HepG2 (cell line): ENCODE results near the gene ARHGEF16. TPM values are rescaled to one million over a fixed set of nuclear protein-coding genes. Genes with fewer than 3 reads are reported as not detected.

Experiments
- PAWR ChIP-seq: sonication (generic); formaldehyde crosslinking; IDR thresholded peaks from 2 replicates; pipeline ENCODE4 v1.4.0; 2020; ENCODE audit warnings: missing genetic modification reagents, mild to moderate bottlenecking, borderline replicate concordance
- PTBP1 ChIP-seq: fragments of 200-400 bp; formaldehyde crosslinking; IDR thresholded peaks from 2 replicates; pipeline ENCODE4 v1.6.1; 2018; ENCODE audit warnings: low read length, low read depth; ENCODE audit not compliant: poor library complexity, severe bottlenecking
- SP1 ChIP-seq, 2 experiments: fragments of 450-650 bp in 1 of 2; sonication (generic) in 1 of 2; formaldehyde crosslinking in 1 of 2; IDR thresholded peaks; 2 replicates each; pipeline versions ENCODE4 v1.4.0 to v1.6.1; 2016 to 2020; ENCODE audit warnings: missing genetic modification reagents in 1 of 2
- ZBTB7A ChIP-seq: sonication (generic); formaldehyde crosslinking; IDR thresholded peaks from 2 replicates; pipeline ENCODE4 v1.8.0; 2022; ENCODE audit warnings: mild to moderate bottlenecking, missing genetic modification reagents
- ZNF672 ChIP-seq: sonication (generic); formaldehyde crosslinking; IDR thresholded peaks from 2 replicates; pipeline ENCODE4 v1.8.1; 2022; ENCODE audit warnings: missing genetic modification reagents
- ZNF879 ChIP-seq: sonication (generic); formaldehyde crosslinking; IDR thresholded peaks from 2 replicates; pipeline ENCODE4 v1.8.1; 2023; ENCODE audit warnings: missing genetic modification reagents
- polyA plus RNA-seq, 8 experiments: library from polyadenylated mRNA; depleted of rRNA in 3 of 8; stranded (reverse) in 7 of 8; unstranded in 1 of 8; fragments of >200 nt; fragmentation: Illumina TruSeq in 4 of 8; extraction: Trizol in 4 of 8; gene quantifications; 2 replicates each; pipeline versions ENCODE4 v1.2.1 to v1.2.3, GENCODE V29; 2011 to 2016; ENCODE audit warnings: low read depth in 4 of 8, missing spikeins in 1 of 8, mixed read lengths in 1 of 8; ENCODE audit not compliant: insufficient read depth in 1 of 8
- total RNA-seq, 5 experiments: library from RNA; depleted of rRNA; stranded (reverse); fragments of >200 nt; fragmentation: Illumina TruSeq; extraction: Trizol; gene quantifications; 2 replicates each; pipeline ENCODE4 v1.2.3, GENCODE V29; 2016; ENCODE audit warnings: low read depth in 1 of 5
- TF ChIP-seq, protein P1 (sequence below): sonication (generic); formaldehyde crosslinking; IDR thresholded peaks from 2 replicates; pipeline ENCODE4 v1.5.1; 2020; ENCODE audit warnings: mild to moderate bottlenecking, missing genetic modification reagents, moderate library complexity
- TF ChIP-seq, protein P2 (sequence below): sonication (generic); formaldehyde crosslinking; IDR thresholded peaks from 2 replicates; pipeline ENCODE4 v1.5.0; 2020; ENCODE audit warnings: mild to moderate bottlenecking, missing genetic modification reagents, borderline replicate concordance

Gene ARHGEF16
- total and polyA plus RNA-seq, 2 of the 13 experiments (the other 11 are each of a cell fraction or from before 2014, with no cell fraction given): 20.3 to 39.9 TPM

DNA sequence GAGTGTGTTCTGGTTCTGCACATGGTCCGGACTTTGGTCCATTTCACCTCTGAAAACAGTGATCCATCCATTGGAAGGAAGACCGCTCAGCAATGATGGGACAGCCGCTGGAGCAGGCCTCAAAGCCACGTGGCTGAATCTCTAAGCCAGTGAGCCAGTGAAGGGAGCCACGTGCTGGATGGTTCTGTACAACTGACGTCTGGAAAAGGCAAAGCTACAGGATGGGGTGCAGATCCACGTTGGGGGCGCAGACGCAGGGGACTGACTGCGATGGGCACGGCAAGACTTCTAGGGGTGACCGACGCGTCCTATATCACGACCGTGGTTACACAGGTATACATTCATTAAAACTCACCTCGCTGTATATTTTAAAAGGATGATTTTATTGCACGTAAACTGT lies 10.2 kb upstream of the ARHGEF16 start (continued):
- peak; percentile 97; the same call in 1 of the 2 replicates for TF ChIP-seq ZNF672 (CRISPR knock-in tag)
- TF ChIP-seq PTBP1: no peak
- no peak for TF ChIP-seq PAWR (CRISPR knock-in tag)
- TF ChIP-seq, protein P1, sequence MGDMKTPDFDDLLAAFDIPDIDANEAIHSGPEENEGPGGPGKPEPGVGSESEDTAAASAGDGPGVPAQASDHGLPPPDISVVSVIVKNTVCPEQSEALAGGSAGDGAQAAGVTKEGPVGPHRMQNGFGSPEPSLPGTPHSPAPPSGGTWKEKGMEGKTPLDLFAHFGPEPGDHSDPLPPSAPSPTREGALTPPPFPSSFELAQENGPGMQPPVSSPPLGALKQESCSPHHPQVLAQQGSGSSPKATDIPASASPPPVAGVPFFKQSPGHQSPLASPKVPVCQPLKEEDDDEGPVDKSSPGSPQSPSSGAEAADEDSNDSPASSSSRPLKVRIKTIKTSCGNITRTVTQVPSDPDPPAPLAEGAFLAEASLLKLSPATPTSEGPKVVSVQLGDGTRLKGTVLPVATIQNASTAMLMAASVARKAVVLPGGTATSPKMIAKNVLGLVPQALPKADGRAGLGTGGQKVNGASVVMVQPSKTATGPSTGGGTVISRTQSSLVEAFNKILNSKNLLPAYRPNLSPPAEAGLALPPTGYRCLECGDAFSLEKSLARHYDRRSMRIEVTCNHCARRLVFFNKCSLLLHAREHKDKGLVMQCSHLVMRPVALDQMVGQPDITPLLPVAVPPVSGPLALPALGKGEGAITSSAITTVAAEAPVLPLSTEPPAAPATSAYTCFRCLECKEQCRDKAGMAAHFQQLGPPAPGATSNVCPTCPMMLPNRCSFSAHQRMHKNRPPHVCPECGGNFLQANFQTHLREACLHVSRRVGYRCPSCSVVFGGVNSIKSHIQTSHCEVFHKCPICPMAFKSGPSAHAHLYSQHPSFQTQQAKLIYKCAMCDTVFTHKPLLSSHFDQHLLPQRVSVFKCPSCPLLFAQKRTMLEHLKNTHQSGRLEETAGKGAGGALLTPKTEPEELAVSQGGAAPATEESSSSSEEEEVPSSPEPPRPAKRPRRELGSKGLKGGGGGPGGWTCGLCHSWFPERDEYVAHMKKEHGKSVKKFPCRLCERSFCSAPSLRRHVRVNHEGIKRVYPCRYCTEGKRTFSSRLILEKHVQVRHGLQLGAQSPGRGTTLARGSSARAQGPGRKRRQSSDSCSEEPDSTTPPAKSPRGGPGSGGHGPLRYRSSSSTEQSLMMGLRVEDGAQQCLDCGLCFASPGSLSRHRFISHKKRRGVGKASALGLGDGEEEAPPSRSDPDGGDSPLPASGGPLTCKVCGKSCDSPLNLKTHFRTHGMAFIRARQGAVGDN (CRISPR knock-in tag): peak; percentile 35
- no peak for TF ChIP-seq SP1 (IDR thresholded peaks at IDR 0.05)
- no peak for TF ChIP-seq SP1 (CRISPR knock-in tag; IDR thresholded peaks at IDR 0.05)
- TF ChIP-seq ZNF879 (CRISPR knock-in tag): no peak
- TF ChIP-seq, protein P2, sequence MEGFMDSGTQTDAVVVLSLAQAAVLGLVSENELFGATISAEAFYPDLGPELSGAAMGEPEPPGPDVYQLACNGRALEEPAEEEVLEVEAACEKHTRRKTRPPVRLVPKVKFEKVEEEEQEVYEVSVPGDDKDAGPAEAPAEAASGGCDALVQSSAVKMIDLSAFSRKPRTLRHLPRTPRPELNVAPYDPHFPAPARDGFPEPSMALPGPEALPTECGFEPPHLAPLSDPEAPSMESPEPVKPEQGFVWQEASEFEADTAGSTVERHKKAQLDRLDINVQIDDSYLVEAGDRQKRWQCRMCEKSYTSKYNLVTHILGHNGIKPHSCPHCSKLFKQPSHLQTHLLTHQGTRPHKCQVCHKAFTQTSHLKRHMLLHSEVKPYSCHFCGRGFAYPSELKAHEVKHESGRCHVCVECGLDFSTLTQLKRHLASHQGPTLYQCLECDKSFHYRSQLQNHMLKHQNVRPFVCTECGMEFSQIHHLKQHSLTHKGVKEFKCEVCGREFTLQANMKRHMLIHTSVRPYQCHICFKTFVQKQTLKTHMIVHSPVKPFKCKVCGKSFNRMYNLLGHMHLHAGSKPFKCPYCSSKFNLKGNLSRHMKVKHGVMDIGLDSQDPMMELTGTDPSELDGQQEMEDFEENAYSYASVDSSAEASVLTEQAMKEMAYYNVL (CRISPR knock-in tag): no peak
- TF ChIP-seq ZBTB7A (CRISPR knock-in tag): no peak
- TF ChIP-seq, all 625 proteins: peak for 3
